PC-3 (cell line): ENCODE data around the gene CFD.

Experiments
- EZH2 ChIP-seq: fragments of 300-600 bp; sonication (generic); IDR thresholded peaks from one replicate; pipeline ENCODE4 v1.6.1; 2017; ENCODE audit warnings: antibody characterized with exemption, mild to moderate bottlenecking, low read length; ENCODE audit not compliant: unreplicated experiment
- EZH2phosphoT487 ChIP-seq: fragments of 300-600 bp; sonication (generic); IDR thresholded peaks from 2 replicates; pipeline ENCODE4 v1.6.1; 2018; ENCODE audit warnings: mild to moderate bottlenecking, antibody characterized with exemption, low read length, borderline replicate concordance
- TF ChIP-seq, protein P1 (sequence below): fragments of 300-600 bp; sonication (generic); conservative IDR thresholded peaks from 2 replicates; pipeline ENCODE4 v1.5.1; 2017; ENCODE audit warnings: antibody characterized with exemption, low read depth, mild to moderate bottlenecking, low read length

DNA sequence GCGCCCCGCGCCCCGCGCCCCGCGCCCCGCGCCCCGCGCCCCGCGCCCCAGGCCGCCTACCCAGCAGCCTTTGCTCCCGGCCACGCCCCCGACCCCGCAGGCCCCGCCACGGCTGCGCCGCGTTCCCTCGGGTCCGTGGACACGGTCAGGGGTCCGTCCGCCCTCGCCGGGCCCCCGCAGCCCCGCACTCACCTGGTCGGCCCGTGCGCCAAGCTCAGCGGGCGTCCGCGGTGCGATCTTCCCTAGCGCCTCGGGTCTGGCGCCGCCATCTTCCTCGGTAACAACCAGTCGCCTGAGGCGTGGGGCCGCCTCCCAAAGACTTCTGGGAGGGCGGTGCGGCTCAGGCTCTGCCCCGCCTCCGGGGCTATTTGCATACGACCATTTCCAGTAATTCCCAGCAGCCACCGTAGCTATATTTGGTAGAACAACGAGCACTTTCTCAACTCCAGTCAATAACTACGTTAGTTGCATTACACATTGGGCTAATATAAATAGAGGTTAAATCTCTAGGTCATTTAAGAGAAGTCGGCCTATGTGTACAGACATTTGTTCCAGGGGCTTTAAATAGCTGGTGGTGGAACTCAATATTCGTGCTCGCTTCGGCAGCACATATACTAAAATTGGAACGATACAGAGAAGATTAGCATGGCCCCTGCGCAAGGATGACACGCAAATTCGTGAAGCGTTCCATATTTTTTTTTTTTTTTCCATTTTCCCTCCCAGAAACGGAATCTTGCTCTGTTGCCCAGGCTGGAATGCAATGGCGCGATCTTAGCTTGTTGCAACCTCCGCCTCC lies 33.6 kb downstream of the CFD start, which contains the start of the genes MED16 and RNU6-9:
- no peak for TF ChIP-seq EZH2
- TF ChIP-seq, protein P1, sequence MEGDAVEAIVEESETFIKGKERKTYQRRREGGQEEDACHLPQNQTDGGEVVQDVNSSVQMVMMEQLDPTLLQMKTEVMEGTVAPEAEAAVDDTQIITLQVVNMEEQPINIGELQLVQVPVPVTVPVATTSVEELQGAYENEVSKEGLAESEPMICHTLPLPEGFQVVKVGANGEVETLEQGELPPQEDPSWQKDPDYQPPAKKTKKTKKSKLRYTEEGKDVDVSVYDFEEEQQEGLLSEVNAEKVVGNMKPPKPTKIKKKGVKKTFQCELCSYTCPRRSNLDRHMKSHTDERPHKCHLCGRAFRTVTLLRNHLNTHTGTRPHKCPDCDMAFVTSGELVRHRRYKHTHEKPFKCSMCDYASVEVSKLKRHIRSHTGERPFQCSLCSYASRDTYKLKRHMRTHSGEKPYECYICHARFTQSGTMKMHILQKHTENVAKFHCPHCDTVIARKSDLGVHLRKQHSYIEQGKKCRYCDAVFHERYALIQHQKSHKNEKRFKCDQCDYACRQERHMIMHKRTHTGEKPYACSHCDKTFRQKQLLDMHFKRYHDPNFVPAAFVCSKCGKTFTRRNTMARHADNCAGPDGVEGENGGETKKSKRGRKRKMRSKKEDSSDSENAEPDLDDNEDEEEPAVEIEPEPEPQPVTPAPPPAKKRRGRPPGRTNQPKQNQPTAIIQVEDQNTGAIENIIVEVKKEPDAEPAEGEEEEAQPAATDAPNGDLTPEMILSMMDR, result no peak
- no peak for TF ChIP-seq EZH2phosphoT487
